HEK293T (cell line): ENCODE results near the gene ADK.
"Not testable (repeated sequence)": the region's sequence is repeated elsewhere in the genome, so short reads cannot be mapped to it uniquely, and the experiment has no call there.

ENCODE experiments used
- CTCF ChIA-PET: fragments of 350-600 bp; formaldehyde crosslinking; extraction: SDS; loops from one replicate; lab custom pipeline; 2021; ENCODE audit warnings: antibody characterized with exemption, inconsistent platforms; lab: Yijun Ruan, JAX
- POLR2A ChIA-PET: fragments of 350-600 bp; formaldehyde crosslinking; extraction: SDS; loops from one replicate; lab custom pipeline; 2020; ENCODE audit warnings: antibody characterized with exemption, inconsistent platforms; lab: Yijun Ruan, JAX
- DNase-seq: peaks from one replicate; pipeline ENCODE4 v3.0.0; 2012; ENCODE audit warnings: mixed read lengths; ENCODE audit errors: extremely low spot score
- ARNT ChIP-seq: fragments of 450-650 bp; IDR thresholded peaks from 2 replicates; pipeline ENCODE4 v1.6.1; 2017; ENCODE audit warnings: mild to moderate bottlenecking
- BHLHE40 ChIP-seq: fragments of 450-650 bp; IDR thresholded peaks from 2 replicates; pipeline ENCODE4 v1.6.1; 2016; ENCODE audit warnings: mild to moderate bottlenecking, moderate library complexity, borderline replicate concordance
- CTBP1 ChIP-seq: fragments of 450-650 bp; IDR thresholded peaks from 2 replicates; pipeline ENCODE4 v1.6.1; 2016; ENCODE audit warnings: borderline replicate concordance
- ELF4 ChIP-seq: fragments of 450-650 bp; IDR thresholded peaks from 2 replicates; pipeline ENCODE4 v1.6.1; 2017; ENCODE audit warnings: antibody characterized with exemption
- FOXA1 ChIP-seq: fragments of 450-650 bp; IDR thresholded peaks from 2 replicates; pipeline ENCODE4 v1.6.1; 2016; ENCODE audit warnings: mild to moderate bottlenecking
- FOXK2 ChIP-seq: fragments of 450-650 bp; IDR thresholded peaks from 2 replicates; pipeline ENCODE4 v1.6.1; 2016; ENCODE audit warnings: mild to moderate bottlenecking
- FOXM1 ChIP-seq: fragments of 450-650 bp; IDR thresholded peaks from 2 replicates; pipeline ENCODE4 v1.6.1; 2017; ENCODE audit warnings: mild to moderate bottlenecking, borderline replicate concordance
- HDGF ChIP-seq: fragments of 450-650 bp; IDR thresholded peaks from 2 replicates; pipeline ENCODE4 v1.6.1; 2017; ENCODE audit warnings: antibody characterized with exemption, borderline replicate concordance
- L3MBTL2 ChIP-seq: fragments of 450-650 bp; conservative IDR thresholded peaks from 2 replicates; pipeline ENCODE4 v1.6.1; 2016; ENCODE audit warnings: mild to moderate bottlenecking
- LEF1 ChIP-seq: fragments of 450-650 bp; IDR thresholded peaks from 2 replicates; pipeline ENCODE4 v1.6.1; 2017; ENCODE audit warnings: mild to moderate bottlenecking, borderline replicate concordance
- NFRKB ChIP-seq: fragments of 450-650 bp; IDR thresholded peaks from 2 replicates; pipeline ENCODE4 v1.6.1; 2016; ENCODE audit warnings: mild to moderate bottlenecking, moderate library complexity
- PKNOX1 ChIP-seq: fragments of 450-650 bp; IDR thresholded peaks from 2 replicates; pipeline ENCODE4 v1.6.1; 2016
- SP1 ChIP-seq: fragments of 450-650 bp; IDR thresholded peaks from 2 replicates; pipeline ENCODE4 v1.6.1; 2017
- SUZ12 ChIP-seq: fragments of 450-650 bp; IDR thresholded peaks from 2 replicates; pipeline ENCODE4 v1.6.1; 2016; ENCODE audit warnings: mild to moderate bottlenecking
- TARDBP ChIP-seq: fragments of 450-650 bp; IDR thresholded peaks from 2 replicates; pipeline ENCODE4 v1.6.1; 2016
- ZNF384 ChIP-seq: fragments of 450-650 bp; IDR thresholded peaks from 2 replicates; pipeline ENCODE4 v1.6.1; 2016

The ADK gene

GRCh38 chr10:74213019-74213418, 62.0 kb downstream of the ADK start:
- POLR2A ChIA-PET, result no interaction called here
- TF ChIP-seq TARDBP (no peak), ZNF384 (no peak), SP1 (no peak), NFRKB (no peak), FOXM1 (no peak), BHLHE40 (no peak), FOXA1 (no peak), SUZ12 (no peak), LEF1 (no peak), CTBP1 (no peak)
- CTCF ChIA-PET, result interaction anchor here (1.2 kb wide), 1 partner anchor 78 kb away, joined by 3 read pairs; no protein-coding TSS in a partner anchor
- DNase-seq, result no peak

- TF ChIP-seq FOXM1 (no peak), ARNT (no peak), SP1 (no peak), HDGF (no peak), L3MBTL2 (no peak), SUZ12 (no peak), CTBP1 (no peak), NFRKB (no peak), ZNF384 (no peak), FOXA1 (no peak), PKNOX1 (no peak), BHLHE40 (no peak), FOXK2 (no peak), LEF1 (no peak), ELF4 (no peak), TARDBP (no peak)
- peak; percentile 34 for DNase-seq
- POLR2A ChIA-PET, result no interaction called here
- CTCF ChIA-PET, result interaction anchor here (1.2 kb wide), 1 partner anchor 79 kb away, joined by 3 read pairs; no protein-coding TSS in a partner anchor
Observed at GRCh38 chr10:74213571-74214162, 62.6 kb downstream of the ADK start.

GRCh38 chr10:74217110-74217509, 66.1 kb downstream of the ADK start:
- CTCF ChIA-PET, POLR2A ChIA-PET, DNase-seq: not testable (repeated sequence)

- CTCF ChIA-PET, result not testable (repeated sequence)
Observed at GRCh38 chr10:74222467-74222866, 71.4 kb downstream of the ADK start.

GRCh38 chr10:74223755-74224529, 72.9 kb downstream of the ADK start:
- DNase-seq, result no peak
- ChIA-PET POLR2A (no interaction called here), CTCF (interaction anchor here (0.8 kb wide), 1 partner anchor 13 kb away, joined by 3 read pairs; no protein-coding TSS in a partner anchor)
- TF ChIP-seq ELF4 (no peak), ARNT (no peak), FOXK2 (no peak), TARDBP (no peak), SUZ12 (no peak), FOXM1 (no peak), ZNF384 (no peak), BHLHE40 (no peak), PKNOX1 (no peak), HDGF (no peak), FOXA1 (no peak), SP1 (no peak)

More at GRCh38 chr10:74222467-74222866, 71.4 kb downstream of the ADK start:
- POLR2A ChIA-PET, DNase-seq: not testable (repeated sequence)

- DNase-seq, result no peak
- ChIA-PET POLR2A (interaction anchor here (0.9 kb wide), 1 partner anchor 82 kb away, joined by 3 read pairs; no protein-coding TSS in a partner anchor), CTCF (interaction anchor here (0.8 kb wide), 1 partner anchor 17 kb away, joined by 3 read pairs; no protein-coding TSS in a partner anchor)
- TF ChIP-seq ARNT, result no peak
- TF ChIP-seq SUZ12, result no peak
- TF ChIP-seq HDGF, result no peak
- no peak for TF ChIP-seq FOXK2
- TF ChIP-seq ELF4, result no peak
- no peak for TF ChIP-seq TARDBP
- no peak for TF ChIP-seq LEF1
- TF ChIP-seq ZNF384, result no peak
- TF ChIP-seq NFRKB, result no peak
Observed at GRCh38 chr10:74227697-74228424, 76.8 kb downstream of the ADK start.
